ENCODE data around the gene LGI1.

DNA sequence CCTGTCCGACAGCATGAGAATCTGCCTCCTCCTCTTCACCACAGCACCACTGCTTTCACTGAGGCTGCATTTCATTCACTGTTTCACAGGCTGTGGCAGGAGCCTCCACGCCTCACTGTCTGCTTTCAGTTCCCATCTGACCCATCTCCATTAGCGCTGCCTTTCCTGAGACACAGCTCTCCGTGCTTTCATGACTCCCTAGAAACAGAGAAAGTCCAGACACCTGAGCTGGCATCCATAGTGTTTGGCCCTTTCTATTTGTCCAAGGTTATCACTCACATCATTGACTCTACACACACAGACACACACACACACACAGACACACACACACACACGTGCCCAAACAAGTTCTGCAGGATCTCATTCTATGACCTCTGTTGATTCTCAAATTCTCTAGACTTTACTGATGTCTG is 5.2 kb downstream of the LGI1 start:
- TF ChIP-seq, protein P1, sequence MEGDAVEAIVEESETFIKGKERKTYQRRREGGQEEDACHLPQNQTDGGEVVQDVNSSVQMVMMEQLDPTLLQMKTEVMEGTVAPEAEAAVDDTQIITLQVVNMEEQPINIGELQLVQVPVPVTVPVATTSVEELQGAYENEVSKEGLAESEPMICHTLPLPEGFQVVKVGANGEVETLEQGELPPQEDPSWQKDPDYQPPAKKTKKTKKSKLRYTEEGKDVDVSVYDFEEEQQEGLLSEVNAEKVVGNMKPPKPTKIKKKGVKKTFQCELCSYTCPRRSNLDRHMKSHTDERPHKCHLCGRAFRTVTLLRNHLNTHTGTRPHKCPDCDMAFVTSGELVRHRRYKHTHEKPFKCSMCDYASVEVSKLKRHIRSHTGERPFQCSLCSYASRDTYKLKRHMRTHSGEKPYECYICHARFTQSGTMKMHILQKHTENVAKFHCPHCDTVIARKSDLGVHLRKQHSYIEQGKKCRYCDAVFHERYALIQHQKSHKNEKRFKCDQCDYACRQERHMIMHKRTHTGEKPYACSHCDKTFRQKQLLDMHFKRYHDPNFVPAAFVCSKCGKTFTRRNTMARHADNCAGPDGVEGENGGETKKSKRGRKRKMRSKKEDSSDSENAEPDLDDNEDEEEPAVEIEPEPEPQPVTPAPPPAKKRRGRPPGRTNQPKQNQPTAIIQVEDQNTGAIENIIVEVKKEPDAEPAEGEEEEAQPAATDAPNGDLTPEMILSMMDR (IDR thresholded peaks at IDR 0.05): no peak
- no peak for TF ChIP-seq ZFX (IDR thresholded peaks at IDR 0.05; ENCODE audit: borderline replicate concordance)
